Fibroblast of lung (primary cell): ENCODE measurements around the gene BPGM.

Source experiments
- CTCF ChIP-seq, 2 donors: IDR thresholded peaks in 1 of 2; conservative IDR thresholded peaks in 1 of 2; 1 replicate in 1 of 2; 2 replicates in 1 of 2; pipeline ENCODE4 v1.5.1; 2011 to 2012; ENCODE audit warnings: low read length in 2 of 2, control low read depth in 1 of 2, inconsistent platforms in 1 of 2, low read depth in 1 of 2, mild to moderate bottlenecking in 1 of 2
- EZH2 ChIP-seq: IDR thresholded peaks from 2 replicates; pipeline ENCODE4 v1.5.1; 2012; ENCODE audit warnings: low read length, control low read depth, mild to moderate bottlenecking; ENCODE audit errors: missing control alignments

GRCh38 chr7:134611611-134612151 lies 35.0 kb upstream of the BPGM start:
- TF ChIP-seq CTCF (conservative IDR thresholded peaks at IDR 0.05 in 1 of 2, IDR thresholded peaks at IDR 0.05 in 1 of 2; ENCODE audit: low read depth in 1 of 2, low read length in 2 of 2) (no peak), EZH2 (no peak)
